HG03571 (cell line): ENCODE data around the gene EAPP.
"Not testable (repeated sequence)": the region's sequence is repeated elsewhere in the genome, so short reads cannot be mapped to it uniquely, and the experiment has no call there.

ENCODE experiments used
- ATAC-seq: cut with Tn5 transposase; IDR thresholded peaks from one replicate; pipeline ENCODE4 v1.9.1; 2021; ENCODE audit not compliant: unreplicated experiment

Gene EAPP, protein sequence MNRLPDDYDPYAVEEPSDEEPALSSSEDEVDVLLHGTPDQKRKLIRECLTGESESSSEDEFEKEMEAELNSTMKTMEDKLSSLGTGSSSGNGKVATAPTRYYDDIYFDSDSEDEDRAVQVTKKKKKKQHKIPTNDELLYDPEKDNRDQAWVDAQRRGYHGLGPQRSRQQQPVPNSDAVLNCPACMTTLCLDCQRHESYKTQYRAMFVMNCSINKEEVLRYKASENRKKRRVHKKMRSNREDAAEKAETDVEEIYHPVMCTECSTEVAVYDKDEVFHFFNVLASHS

DNA sequence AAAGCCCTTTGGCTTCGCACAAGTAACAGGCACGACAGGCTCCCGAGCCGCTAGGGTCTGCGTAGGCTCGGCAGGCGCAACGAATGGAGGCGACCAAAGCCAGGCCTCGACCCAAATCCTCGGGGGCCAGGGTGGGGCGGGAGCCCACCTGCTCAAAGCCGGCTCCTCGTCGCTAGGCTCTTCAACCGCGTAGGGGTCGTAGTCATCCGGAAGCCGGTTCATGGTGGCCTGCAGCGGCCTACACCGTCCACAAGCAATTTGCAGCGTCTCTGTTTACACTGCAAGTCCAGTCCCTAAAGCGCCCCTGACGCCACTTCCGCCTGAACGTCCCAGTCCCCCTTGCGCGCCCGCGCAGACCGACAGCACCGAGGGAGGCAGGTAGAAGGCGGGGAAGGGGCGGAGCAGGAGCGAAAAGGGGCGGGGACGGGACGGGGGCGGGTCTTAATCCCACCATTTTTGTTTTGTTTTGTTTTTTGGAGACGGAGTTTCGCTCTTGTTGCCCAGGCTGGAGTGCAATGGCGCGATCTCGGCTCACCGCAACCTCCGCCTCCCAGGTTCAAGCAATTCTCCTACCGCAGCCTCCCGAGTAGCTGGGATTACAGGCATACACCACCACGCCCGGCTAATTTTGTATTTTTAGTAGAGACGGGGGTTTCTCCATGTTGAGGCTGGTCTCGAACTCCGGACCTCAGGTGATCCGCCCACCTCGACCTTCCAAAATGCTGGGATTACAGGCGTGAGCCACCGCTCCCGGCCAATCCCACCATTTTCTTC, at the start of gene EAPP:
TSS of gene EAPP (minus strand) at position 295 of the 774 bp plus-strand sequence. CDS start at position 222, 73 bp downstream.
- peak; percentile 98 for ATAC-seq

DNA sequence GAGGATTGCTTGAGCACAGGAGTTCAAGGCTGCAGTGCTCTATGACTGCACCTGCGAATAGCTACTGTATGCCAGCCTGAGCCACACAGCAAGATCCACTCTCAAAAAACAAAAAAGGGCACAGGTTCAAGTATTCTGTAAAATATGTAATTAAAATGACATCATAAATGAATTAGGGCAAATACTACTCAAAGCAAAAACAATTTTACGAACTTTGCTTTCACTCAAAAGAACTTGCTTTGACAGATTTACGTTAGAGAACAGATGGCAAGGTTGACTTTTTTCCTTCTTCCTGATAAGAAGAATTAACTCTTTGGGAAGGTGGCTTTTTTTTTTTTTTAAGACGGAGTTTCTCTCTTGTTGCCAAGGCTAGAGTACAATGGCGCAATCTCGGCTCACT, 44.0 kb upstream of the EAPP start:
- ATAC-seq = no peak

GRCh38 chr14:34582117-34582680, 42.7 kb upstream of the EAPP start:
- ATAC-seq = no peak

GRCh38 chr14:34580381-34580780, 40.9 kb upstream of the EAPP start:
- ATAC-seq = no peak

DNA sequence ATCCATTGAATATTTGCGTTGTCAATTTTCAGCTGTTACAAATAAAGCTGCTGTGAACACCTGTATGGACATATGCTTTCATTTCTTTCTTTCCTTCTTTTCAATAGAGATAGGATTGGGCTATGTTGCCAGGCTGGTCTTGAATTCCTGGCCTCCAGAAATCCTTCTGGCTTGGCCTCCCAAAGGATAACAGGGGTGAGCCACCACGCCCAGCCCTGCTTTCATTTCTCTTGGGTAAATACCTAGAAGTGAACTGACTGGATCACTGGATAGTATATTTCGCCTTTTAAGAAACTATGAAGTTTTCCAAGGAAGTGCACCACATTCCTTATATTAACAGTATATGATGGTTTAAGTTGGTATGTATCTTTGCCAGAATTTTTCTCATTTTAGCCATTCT, 32.3 kb upstream of the EAPP start:
- ATAC-seq = no peak

DNA sequence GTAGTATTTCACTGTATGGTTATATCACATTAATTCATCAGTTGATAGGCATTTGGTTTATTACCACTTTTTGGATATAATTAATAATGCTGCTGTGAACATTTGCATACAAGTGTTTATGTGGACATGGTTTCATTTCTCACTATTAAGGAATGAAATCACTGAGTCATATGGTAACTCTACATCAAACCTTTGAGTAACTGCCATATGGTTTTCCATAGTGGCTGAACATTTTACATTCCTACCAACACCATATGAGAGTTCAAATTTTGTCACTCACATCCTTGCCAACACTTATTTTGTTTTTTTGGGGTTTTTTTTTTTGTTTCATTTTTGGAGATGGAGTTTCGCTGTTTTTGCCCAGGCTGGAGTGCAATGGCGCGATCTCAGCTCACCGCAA, 30.2 kb upstream of the EAPP start:
- ATAC-seq = no peak

- ATAC-seq = no peak
Observed at GRCh38 chr14:34568803-34569202, 29.3 kb upstream of the EAPP start.

DNA sequence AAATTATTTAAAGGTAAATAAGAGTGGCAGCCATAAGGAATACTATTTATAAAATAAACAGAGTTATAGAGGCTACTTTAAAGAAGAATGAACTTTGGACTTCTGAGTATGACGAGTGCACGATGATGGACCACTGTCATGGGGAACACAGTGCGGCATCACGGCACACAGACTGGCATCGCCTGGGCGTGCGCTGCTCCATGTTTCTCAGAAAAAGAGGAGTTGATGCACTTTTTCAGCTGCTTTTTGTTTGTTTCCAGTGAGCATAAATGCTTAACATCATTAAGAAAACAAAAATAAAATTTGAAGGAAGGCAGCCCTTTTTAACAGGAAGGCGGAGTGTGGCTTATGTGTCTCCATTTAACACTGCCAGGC, 23.3 kb upstream of the EAPP start:
- no peak for ATAC-seq

DNA sequence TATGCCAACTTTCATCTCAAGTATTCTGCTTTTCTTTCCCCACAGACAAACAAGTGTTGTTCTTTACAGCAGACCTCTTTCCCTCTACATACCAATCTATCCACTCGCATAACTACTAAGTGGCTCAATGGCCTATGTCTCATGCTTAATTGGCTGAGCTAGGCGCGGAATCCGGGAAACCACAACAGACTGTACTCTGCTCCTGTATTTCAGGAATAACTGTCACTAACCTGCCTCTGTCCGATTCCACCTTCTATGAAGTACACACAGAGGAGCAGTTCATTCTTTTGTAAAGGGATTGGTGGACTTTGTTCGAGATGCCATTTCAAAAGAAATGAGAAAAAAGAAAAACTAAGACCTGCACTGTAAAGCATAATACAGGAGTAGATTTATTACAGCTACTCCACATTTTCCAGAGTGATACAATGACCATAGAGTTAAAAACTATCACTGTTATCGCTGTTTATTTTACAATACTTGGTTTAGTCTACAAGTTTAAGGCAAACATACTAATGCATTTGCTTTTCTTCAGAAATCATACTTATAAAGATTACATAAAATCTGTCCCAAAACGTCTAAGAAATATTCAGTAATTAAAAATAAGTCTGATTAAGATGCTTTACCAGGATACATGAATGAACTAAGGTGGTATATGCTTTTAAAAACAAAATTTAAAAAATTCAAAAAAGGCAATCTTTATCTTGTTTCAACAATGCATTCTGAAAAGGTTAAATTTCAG, 22.7 kb upstream of the EAPP start:
- not testable (repeated sequence) for ATAC-seq

DNA sequence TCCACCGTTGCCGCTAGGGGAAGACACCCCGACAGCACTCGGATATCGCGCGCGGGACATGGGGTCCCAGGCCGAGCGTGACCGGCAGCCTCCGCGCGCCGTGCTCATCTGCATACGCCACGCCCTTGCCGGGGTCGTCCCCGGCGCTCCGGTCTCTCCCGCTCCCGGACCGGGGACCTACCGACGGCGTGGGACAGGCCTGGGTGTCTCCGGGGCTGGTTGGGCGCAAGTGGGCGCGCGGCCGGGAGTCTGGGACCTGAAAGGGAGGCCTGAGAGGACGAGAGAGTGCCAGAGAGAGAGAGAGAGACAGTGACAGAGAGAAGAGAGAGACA, 17.0 kb upstream of the EAPP start:
- ATAC-seq = peak; percentile 52

GRCh38 chr14:34555583-34556497, 16.3 kb upstream of the EAPP start:
- ATAC-seq = peak; percentile 59

DNA sequence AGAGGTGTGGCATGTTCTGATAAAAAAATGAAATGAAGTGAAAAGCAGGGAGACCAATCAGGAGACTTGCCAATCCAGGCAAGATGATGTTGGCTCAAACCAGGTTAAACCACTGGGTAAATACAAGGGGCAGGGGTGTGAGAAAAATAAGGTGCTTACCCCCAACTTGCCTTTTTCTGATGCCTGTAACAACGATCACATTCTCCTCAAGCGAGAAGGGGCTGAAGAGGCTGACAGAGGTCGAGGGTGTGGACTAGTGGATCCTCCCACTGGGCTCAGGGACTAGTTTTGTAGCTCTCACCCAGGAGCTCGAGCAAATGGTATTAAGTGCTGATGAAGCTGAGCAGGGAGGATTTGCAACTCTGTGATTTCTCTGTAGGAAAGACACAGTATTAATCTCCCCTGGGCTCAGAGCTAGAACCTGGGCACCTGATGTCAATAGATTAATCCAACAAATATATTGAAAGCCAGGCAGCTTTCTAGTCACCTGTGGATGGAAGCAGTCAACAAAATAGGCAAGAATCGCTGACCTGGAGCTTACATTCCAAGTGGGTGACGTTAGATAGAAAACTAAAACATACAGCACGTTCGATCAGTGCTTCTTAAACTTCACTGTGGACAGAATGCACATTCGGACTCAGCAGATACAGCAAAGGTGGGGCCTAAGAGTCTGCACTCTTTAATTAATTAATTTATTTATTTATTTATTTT, 15.2 kb upstream of the EAPP start:
- no peak for ATAC-seq

DNA sequence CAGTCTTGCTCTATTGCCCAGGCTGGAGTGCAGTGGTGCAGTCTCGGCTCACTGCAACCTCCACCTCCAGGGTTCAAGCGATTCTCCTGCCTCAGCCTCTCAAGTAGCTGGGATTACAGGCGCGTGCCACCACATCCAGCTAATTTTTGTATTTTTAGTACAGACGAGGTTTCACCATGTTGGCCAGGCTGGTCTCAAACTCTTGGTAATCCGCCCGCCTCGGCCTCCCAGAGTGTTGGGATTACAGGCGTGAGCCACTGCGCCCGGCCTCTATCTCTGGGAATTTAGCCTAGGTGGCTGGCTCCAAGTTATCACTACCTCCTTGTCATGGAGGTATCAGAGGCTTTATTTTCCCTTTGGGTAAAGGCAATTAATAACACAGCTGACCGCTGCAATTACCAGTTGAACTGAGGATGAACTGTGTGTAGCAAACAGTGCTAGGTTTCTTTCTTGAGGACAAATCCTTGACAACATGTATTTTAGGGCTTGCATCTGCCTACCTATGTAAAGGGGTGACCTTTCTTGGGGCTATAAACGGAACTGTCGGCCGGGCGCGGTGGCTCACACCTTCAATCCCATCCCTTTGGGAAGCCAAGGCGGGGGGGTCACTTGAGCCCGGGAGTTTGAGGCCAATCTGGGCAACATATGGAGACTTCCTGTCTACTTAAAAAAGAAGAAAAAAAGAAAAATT, 9.9 kb upstream of the EAPP start:
- not testable (repeated sequence) for ATAC-seq

DNA sequence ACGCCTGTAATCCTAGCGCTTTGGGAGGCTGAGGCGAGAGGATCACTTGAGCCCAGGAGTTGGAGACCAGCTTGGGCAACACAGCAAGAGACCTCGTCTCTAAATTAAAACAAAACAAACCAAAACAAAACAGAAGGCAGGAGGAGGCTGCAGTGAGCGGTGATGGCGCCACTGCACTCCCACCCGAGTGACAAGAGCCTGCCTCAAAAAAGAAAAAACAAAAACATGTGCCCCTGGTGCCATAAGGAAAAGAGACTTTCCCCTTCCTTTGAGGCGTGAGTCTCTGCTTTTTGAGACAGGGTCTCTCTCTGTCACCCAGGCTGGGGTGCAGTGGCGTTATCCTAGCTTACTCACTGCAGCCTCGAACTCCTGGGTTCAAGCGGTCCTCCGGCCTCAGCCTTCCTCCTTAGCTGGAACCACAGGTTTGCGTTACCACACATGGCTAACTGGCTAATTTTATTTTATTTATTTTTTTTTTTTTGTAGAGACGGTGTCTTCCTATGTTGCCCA, 9.0 kb upstream of the EAPP start:
- no peak for ATAC-seq

DNA sequence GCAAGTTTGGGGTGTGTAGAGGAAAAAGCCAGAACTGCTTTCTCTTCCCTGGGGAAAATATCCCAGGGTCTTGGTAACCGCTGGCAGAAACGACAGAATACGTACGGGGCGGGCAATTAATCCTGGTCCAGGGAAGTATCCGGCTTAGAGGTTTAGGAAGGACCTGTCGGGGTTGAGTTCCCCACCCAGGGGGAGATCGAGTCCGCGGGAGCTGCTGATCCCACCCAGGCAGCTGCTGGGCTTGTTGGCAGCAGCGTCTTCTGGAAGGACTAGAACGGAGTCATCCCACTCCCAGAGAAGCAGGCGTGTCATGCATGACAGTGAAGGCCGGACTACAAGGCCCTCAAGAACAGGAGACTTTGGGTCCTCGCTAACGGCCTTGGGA, 7.6 kb upstream of the EAPP start:
- ATAC-seq = not testable (repeated sequence)

- ATAC-seq = peak; percentile 54
Observed at GRCh38 chr14:34546272-34547135, 7.0 kb upstream of the EAPP start.

DNA sequence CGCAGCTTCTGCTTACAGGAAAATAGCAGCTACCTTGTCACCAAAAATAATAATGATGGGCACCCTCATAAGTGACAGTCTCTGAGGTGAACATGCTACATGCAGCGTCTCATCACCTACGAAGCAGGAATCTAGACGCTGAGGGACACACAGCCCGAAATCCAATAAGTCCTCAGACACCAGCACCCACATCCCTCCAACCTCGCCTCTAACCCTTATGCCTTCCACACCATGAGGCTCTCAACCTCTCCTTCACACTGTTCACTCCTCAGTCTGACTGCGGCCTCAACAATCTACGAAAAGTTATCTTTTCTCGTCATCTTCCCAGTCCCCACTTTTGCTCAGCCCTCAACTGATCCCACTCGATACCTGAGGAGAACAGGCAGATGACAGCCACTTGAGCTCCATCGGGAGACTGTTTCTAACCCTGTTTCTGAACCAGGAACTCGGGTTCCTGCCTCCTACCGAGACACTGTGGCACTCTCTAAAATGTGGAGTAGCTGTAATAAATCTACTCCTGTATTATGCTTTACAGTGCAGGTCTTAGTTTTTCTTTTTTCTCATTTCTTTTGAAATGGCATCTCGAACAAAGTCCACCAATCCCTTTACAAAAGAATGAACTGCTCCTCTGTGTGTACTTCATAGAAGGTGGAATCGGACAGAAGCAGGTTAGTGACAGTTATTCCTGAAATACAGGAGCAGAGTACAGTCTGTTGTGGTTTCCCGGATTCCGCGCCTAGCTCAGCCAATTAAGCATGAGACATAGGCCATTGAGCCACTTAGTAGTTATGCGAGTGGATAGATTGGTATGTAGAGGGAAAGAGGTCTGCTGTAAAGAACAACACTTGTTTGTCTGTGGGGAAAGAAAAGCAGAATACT, 919 bp upstream of the EAPP start:
- ATAC-seq = not testable (repeated sequence)
